H9 (cell line): ENCODE data around the gene SLC6A8. TPM values are rescaled to one million over a fixed set of nuclear protein-coding genes. Genes with fewer than 3 reads are reported as not detected.

ENCODE experiments used
- DNase-seq: peaks from one replicate; pipeline ENCODE4 v3.0.0-alpha.2; 2017
- H2AFZ ChIP-seq: one replicate; pipeline ENCODE4 v1.6.1; 2013; ENCODE audit warnings: mild to moderate bottlenecking, low read length, control low read depth, moderate library complexity
- H2AK5ac ChIP-seq: 2 replicates; pipeline ENCODE4 v1.6.1; 2013; ENCODE audit warnings: low read length, control low read depth, mixed read lengths; ENCODE audit not compliant: insufficient read length
- H2BK120ac ChIP-seq: one replicate; pipeline ENCODE4 v1.6.1; 2013; ENCODE audit warnings: low read depth, mild to moderate bottlenecking, low read length, control low read depth, inconsistent platforms; ENCODE audit not compliant: poor library complexity, severe bottlenecking
- H2BK12ac ChIP-seq: 2 replicates; pipeline ENCODE4 v1.6.1; 2013; ENCODE audit warnings: low read length, control low read depth, mixed read lengths, low read depth; ENCODE audit not compliant: insufficient read length
- H2BK15ac ChIP-seq: 2 replicates; pipeline ENCODE4 v1.6.1; 2013; ENCODE audit warnings: low read depth, low read length, control low read depth
- H2BK20ac ChIP-seq: one replicate; pipeline ENCODE4 v1.6.1; 2013; ENCODE audit warnings: low read depth, mild to moderate bottlenecking, low read length, control low read depth, inconsistent platforms; ENCODE audit not compliant: poor library complexity, severe bottlenecking
- H2BK5ac ChIP-seq: 2 replicates; pipeline ENCODE4 v1.6.1; 2013; ENCODE audit warnings: low read length, control low read depth, mixed read lengths; ENCODE audit not compliant: insufficient read length
- H3K14ac ChIP-seq: 2 replicates; pipeline ENCODE4 v1.6.1; 2013; ENCODE audit warnings: low read length, control low read depth; ENCODE audit not compliant: insufficient read depth
- H3K18ac ChIP-seq: 2 replicates; pipeline ENCODE4 v1.6.1; 2013; ENCODE audit warnings: low read depth, mild to moderate bottlenecking, mixed read lengths, low read length, control low read depth; ENCODE audit not compliant: insufficient read length
- H3K23ac ChIP-seq: 2 replicates; pipeline ENCODE4 v1.6.1; 2013; ENCODE audit warnings: low read length, control low read depth, mixed read lengths, low read depth; ENCODE audit not compliant: insufficient read length
- H3K23me2 ChIP-seq: 2 replicates; pipeline ENCODE4 v1.6.1; 2013; ENCODE audit warnings: low read depth, mild to moderate bottlenecking, mixed read lengths, low read length, control low read depth; ENCODE audit not compliant: insufficient read length, poor library complexity, severe bottlenecking
- H3K27ac ChIP-seq: 2 replicates; pipeline ENCODE4 v1.5.1; 2013; ENCODE audit warnings: low read length, control low read depth, mixed read lengths, low read depth; ENCODE audit not compliant: insufficient read length
- H3K27me3 ChIP-seq: 2 replicates; pipeline ENCODE4 v1.6.1; 2013; ENCODE audit warnings: low read length, control low read depth, inconsistent platforms; ENCODE audit not compliant: insufficient read depth
- H3K4ac ChIP-seq: 2 replicates; pipeline ENCODE4 v1.6.1; 2013; ENCODE audit warnings: low read depth, mild to moderate bottlenecking, control low read depth, inconsistent platforms, low read length, moderate library complexity
- H3K4me1 ChIP-seq: 2 replicates; pipeline ENCODE4 v1.6.1; 2013; ENCODE audit warnings: low read length, control low read depth, inconsistent platforms; ENCODE audit not compliant: insufficient read depth
- H3K4me2 ChIP-seq: 2 replicates; pipeline ENCODE4 v1.6.1; 2013; ENCODE audit warnings: low read length, control low read depth, mixed read lengths; ENCODE audit not compliant: insufficient read length, insufficient read depth
- H3K56ac ChIP-seq: 2 replicates; pipeline ENCODE4 v1.6.1; 2013; ENCODE audit warnings: low read depth, mild to moderate bottlenecking, mixed read lengths, low read length, control low read depth; ENCODE audit not compliant: insufficient read length
- H3K79me1 ChIP-seq: 2 replicates; pipeline ENCODE4 v1.6.1; 2013; ENCODE audit warnings: low read depth, mild to moderate bottlenecking, moderate library complexity, low read length, control low read depth, inconsistent platforms; ENCODE audit not compliant: insufficient read depth, poor library complexity, severe bottlenecking
- H3K79me2 ChIP-seq: 2 replicates; pipeline ENCODE4 v1.6.1; 2013; ENCODE audit warnings: low read length, control low read depth, inconsistent platforms; ENCODE audit not compliant: insufficient read depth
- H3K9ac ChIP-seq: 2 replicates; pipeline ENCODE4 v1.6.1; 2013; ENCODE audit warnings: low read length, control low read depth, mixed read lengths; ENCODE audit not compliant: insufficient read length; ENCODE audit errors: extremely low read depth
- H3K9me3 ChIP-seq: one replicate; pipeline ENCODE4 v1.6.1; 2013; ENCODE audit warnings: low read depth, low read length, inconsistent platforms; ENCODE audit not compliant: control insufficient read depth
- H3T11ph ChIP-seq: one replicate; pipeline ENCODE4 v1.6.1; 2013; ENCODE audit warnings: mild to moderate bottlenecking, low read length, control low read depth, inconsistent platforms
- H4K20me1 ChIP-seq: one replicate; pipeline ENCODE4 v1.6.1; 2013; ENCODE audit not compliant: control insufficient read depth, insufficient read length, insufficient read depth
- H4K5ac ChIP-seq: 2 replicates; pipeline ENCODE4 v1.6.1; 2013; ENCODE audit warnings: low read depth, mild to moderate bottlenecking, mixed read lengths, low read length, control low read depth; ENCODE audit not compliant: insufficient read length
- H4K8ac ChIP-seq: replicated peaks from 2 replicates; pipeline ENCODE4 v1.6.1; 2013; ENCODE audit warnings: low read length, control low read depth, mixed read lengths, low read depth; ENCODE audit not compliant: insufficient read length
- H4K91ac ChIP-seq: 2 replicates; pipeline ENCODE4 v1.6.1; 2013; ENCODE audit warnings: low read depth, mild to moderate bottlenecking, moderate library complexity, mixed read lengths, low read length, control low read depth; ENCODE audit not compliant: insufficient read length
- H3K27ac Mint-ChIP-seq, 3 experiments: 2 replicates in 2 of 3; 3 replicates in 1 of 3; pipeline ENCODE4 v1.8.0; 2020 to 2021; ENCODE audit warnings: mixed read lengths in 3 of 3, mild to moderate bottlenecking in 1 of 3, moderate library complexity in 1 of 3
- H3K27me3 Mint-ChIP-seq: 2 replicates; pipeline ENCODE4 v1.8.0; 2021; ENCODE audit warnings: low read depth, mild to moderate bottlenecking, moderate library complexity, mixed read lengths
- H3K36me3 Mint-ChIP-seq, 3 experiments: 2 replicates in 2 of 3; 3 replicates in 1 of 3; pipeline ENCODE4 v1.8.0; 2020 to 2021; ENCODE audit warnings: low read depth in 3 of 3, mixed read lengths in 3 of 3; ENCODE audit not compliant: insufficient read depth in 1 of 3
- H3K4me1 Mint-ChIP-seq, 2 experiments: 2 replicates each; pipeline ENCODE4 v1.8.0; 2020; ENCODE audit warnings: mixed read lengths in 2 of 2
- H3K4me3 Mint-ChIP-seq, 2 experiments: 2 replicates in 1 of 2; 3 replicates in 1 of 2; pipeline ENCODE4 v1.8.0; 2020 to 2021; ENCODE audit warnings: mild to moderate bottlenecking in 2 of 2, mixed read lengths in 2 of 2, moderate library complexity in 1 of 2
- H3K9me3 Mint-ChIP-seq, 2 experiments: 2 replicates in 1 of 2; 3 replicates in 1 of 2; pipeline ENCODE4 v1.8.0; 2020; ENCODE audit warnings: mild to moderate bottlenecking in 2 of 2, mixed read lengths in 2 of 2, moderate library complexity in 1 of 2
- WGBS: extraction: QIAGEN DNeasy Blood & Tissue Kit; methylation state at CpG from one replicate; pipeline ENCODE4 v1.1.7; 2013; ENCODE audit warnings: missing lambda C conversion rate, low lambda C conversion rate, mixed read lengths; ENCODE audit not compliant: insufficient read length; ENCODE audit errors: extremely low coverage; 5-methylcytosine and 5-hydroxymethylcytosine counted together
- total RNA-seq: library from RNA; stranded (reverse); gene quantifications from 2 replicates; pipeline ENCODE4 v1.2.1, GENCODE V29; 2021
- TF ChIP-seq, protein P1 (sequence below): fragments of 200-600 bp; sonication (generic); conservative IDR thresholded peaks from 3 replicates; pipeline ENCODE4 v1.8.0; 2021; ENCODE audit warnings: antibody characterized with exemption, mild to moderate bottlenecking

The SLC6A8 gene
- total RNA-seq, 1 experiment from 2014 or later, result 229 TPM

GRCh38 chrX:153639177-153640044, 48.3 kb upstream of the SLC6A8 start:
- WGBS, result no CpG with 5 or more reads among the region's 28 CpGs
- Histone ChIP-seq H3T11ph (no peak overlapping the region), H3K9ac (no peak overlapping the region), H2AK5ac (no peak overlapping the region), H3K14ac (no peak overlapping the region), H2BK120ac (no peak overlapping the region), H3K56ac (no peak overlapping the region), H3K79me1 (no peaks in the 10 kb centered on the region), H3K4me2 (no peak overlapping the region), H3K18ac (no peak overlapping the region), H2AFZ (no peak overlapping the region), H3K27ac (no peak overlapping the region), H3K27me3 (peaks cover 19% of the 10 kb centered on the region), H3K4ac (no peak overlapping the region), H3K79me2 (no peaks in the 10 kb centered on the region), H3K4me1 (no peaks in the 10 kb centered on the region), H3K23ac (no peak overlapping the region), H4K8ac (no peak overlapping the region), H3K9me3 (peaks cover 29% of the 10 kb centered on the region), H3K23me2 (peaks cover 9% of the 10 kb centered on the region), H2BK20ac (no peak overlapping the region), H4K20me1 (peaks cover 2% of the 10 kb centered on the region), H2BK12ac (no peak overlapping the region), H4K5ac (no peak overlapping the region), H2BK15ac (no peak overlapping the region), H2BK5ac (no peak overlapping the region), H4K91ac (no peak overlapping the region)
- Mint-ChIP-seq H3K27me3 (peaks cover 52% of the 10 kb centered on the region), H3K4me3 (no peak overlapping the region), H3K36me3 (peaks cover 0 to 15% (median 2%) of the 10 kb centered on the region in 3 experiments; a peak in 4 of 7 replicates), H3K4me1 (peaks cover 8 to 12% of the 10 kb centered on the region in 2 experiments), H3K9me3 (peaks cover 44 to 79% of the 10 kb centered on the region in 2 experiments), H3K27ac (no peak overlapping the region)
- peak; percentile 20 for DNase-seq
- TF ChIP-seq, protein P1, sequence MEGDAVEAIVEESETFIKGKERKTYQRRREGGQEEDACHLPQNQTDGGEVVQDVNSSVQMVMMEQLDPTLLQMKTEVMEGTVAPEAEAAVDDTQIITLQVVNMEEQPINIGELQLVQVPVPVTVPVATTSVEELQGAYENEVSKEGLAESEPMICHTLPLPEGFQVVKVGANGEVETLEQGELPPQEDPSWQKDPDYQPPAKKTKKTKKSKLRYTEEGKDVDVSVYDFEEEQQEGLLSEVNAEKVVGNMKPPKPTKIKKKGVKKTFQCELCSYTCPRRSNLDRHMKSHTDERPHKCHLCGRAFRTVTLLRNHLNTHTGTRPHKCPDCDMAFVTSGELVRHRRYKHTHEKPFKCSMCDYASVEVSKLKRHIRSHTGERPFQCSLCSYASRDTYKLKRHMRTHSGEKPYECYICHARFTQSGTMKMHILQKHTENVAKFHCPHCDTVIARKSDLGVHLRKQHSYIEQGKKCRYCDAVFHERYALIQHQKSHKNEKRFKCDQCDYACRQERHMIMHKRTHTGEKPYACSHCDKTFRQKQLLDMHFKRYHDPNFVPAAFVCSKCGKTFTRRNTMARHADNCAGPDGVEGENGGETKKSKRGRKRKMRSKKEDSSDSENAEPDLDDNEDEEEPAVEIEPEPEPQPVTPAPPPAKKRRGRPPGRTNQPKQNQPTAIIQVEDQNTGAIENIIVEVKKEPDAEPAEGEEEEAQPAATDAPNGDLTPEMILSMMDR, result no peak
